Panc1 (cell line): Measurements from ENCODE around the gene ALPK3. TPM values are rescaled to one million over a fixed set of nuclear protein-coding genes. Genes with fewer than 3 reads are reported as not detected.

Experiments
- ATAC-seq: fragments of 200-7000 bp; cut with Tn5 transposase; 2 replicates; pipeline ENCODE4 v1.9.1; 2020; ENCODE audit warnings: mild to moderate bottlenecking, moderate library complexity
- BruUV-seq: library from RNA; stranded (reverse); fragments of 400-500 nt; replicated peaks from 2 replicates; lab custom pipeline; 2021; lab: Mats Ljungman, UMichigan
- CTCF ChIA-PET: fragments of 300-600 bp; sonication (Branson Sonifier 250); formaldehyde crosslinking; loops from one replicate; lab custom pipeline; 2022; ENCODE audit warnings: antibody characterized with exemption; lab: Charles Lee
- POLR2A ChIA-PET: fragments of 300-600 bp; sonication (Branson Sonifier 250); formaldehyde crosslinking; loops from one replicate; lab custom pipeline; 2022; ENCODE audit warnings: antibody characterized with exemption; lab: Charles Lee
- DNase-seq: peaks from one replicate; pipeline ENCODE4 v3.0.0-alpha.2; 2010; ENCODE audit warnings: low read depth, low spot score
- H3K27ac ChIP-seq: 2 replicates; pipeline ENCODE4 v1.5.1; 2011; ENCODE audit warnings: mild to moderate bottlenecking, low read length, inconsistent platforms
- H3K27me3 ChIP-seq: fragments of 200-500 bp; sonication (Bioruptor generic); 2 replicates; pipeline ENCODE4 v1.6.0; 2014; ENCODE audit warnings: low read length, inconsistent platforms; ENCODE audit not compliant: control insufficient read depth, insufficient read depth
- H3K36me3 ChIP-seq: fragments of 200-500 bp; sonication (Bioruptor generic); 2 replicates; pipeline ENCODE4 v1.5.1; 2014; ENCODE audit warnings: inconsistent platforms, mild to moderate bottlenecking, low read length, moderate library complexity; ENCODE audit not compliant: control insufficient read depth, insufficient read depth
- H3K4me1 ChIP-seq: 2 replicates; pipeline ENCODE4 v1.5.1; 2011; ENCODE audit warnings: inconsistent platforms, mild to moderate bottlenecking, low read length, moderate library complexity; ENCODE audit not compliant: control insufficient read depth, insufficient read depth
- H3K4me3 ChIP-seq, 2 experiments: 2 replicates each; pipeline ENCODE4 v1.5.1; 2011 to 2012; ENCODE audit warnings: low read depth in 2 of 2, low read length in 2 of 2, mild to moderate bottlenecking in 2 of 2, inconsistent platforms in 1 of 2, moderate library complexity in 1 of 2
- H3K9me3 ChIP-seq: fragments of 200-500 bp; sonication (Bioruptor generic); 2 replicates; pipeline ENCODE4 v1.5.1; 2014; ENCODE audit warnings: low read depth, mild to moderate bottlenecking, inconsistent platforms, low read length, moderate library complexity; ENCODE audit not compliant: control insufficient read depth, insufficient read depth
- CTCF ChIP-seq: fragments of 450-650 bp; IDR thresholded peaks from 2 replicates; pipeline ENCODE4 v1.5.1; 2017; ENCODE audit warnings: mild to moderate bottlenecking
- POLR2AphosphoS5 ChIP-seq: IDR thresholded peaks from 2 replicates; pipeline ENCODE4 v1.6.1; 2012; ENCODE audit warnings: mild to moderate bottlenecking, low read depth, low read length, moderate library complexity
- REST ChIP-seq, 2 experiments: IDR thresholded peaks; 2 replicates each; pipeline ENCODE4 v1.6.1; 2011 to 2012; ENCODE audit warnings: low read depth in 2 of 2, control low read depth in 1 of 2, low read length in 1 of 2, mild to moderate bottlenecking in 1 of 2, moderate library complexity in 1 of 2; ENCODE audit not compliant: insufficient read depth in 1 of 2
- SIN3A ChIP-seq: IDR thresholded peaks from 2 replicates; pipeline ENCODE4 v1.6.1; 2012; ENCODE audit warnings: low read depth, mild to moderate bottlenecking, low read length, moderate library complexity, borderline replicate concordance; ENCODE audit not compliant: insufficient read depth
- TCF7L2 ChIP-seq: IDR thresholded peaks from 2 replicates; pipeline ENCODE4 v1.6.1; 2011; ENCODE audit warnings: mild to moderate bottlenecking, low read depth, low read length, inconsistent platforms
- in situ Hi-C: cut with HindIII; loops from 2 replicates; pipeline ENCODE4 v1.10.0; 2016; ENCODE audit warnings: low sequenced_read_pairs, low pct_unique_long_range_greater_than_20kb
- intact Hi-C: fragments of 100-400 bp; cut with micrococcal nuclease; formaldehyde crosslinking; loops from one replicate; pipeline ENCODE4 v1.10.0; 2022; ENCODE audit not compliant: unreplicated experiment
- total RNA-seq: library from RNA; stranded (reverse); gene quantifications from one replicate; pipeline ENCODE4 v1.2.1, GENCODE V29; 2021; ENCODE audit not compliant: unreplicated experiment

The ALPK3 gene
- total RNA-seq, 1 experiment from 2014 or later, result 1.0 TPM

DNA sequence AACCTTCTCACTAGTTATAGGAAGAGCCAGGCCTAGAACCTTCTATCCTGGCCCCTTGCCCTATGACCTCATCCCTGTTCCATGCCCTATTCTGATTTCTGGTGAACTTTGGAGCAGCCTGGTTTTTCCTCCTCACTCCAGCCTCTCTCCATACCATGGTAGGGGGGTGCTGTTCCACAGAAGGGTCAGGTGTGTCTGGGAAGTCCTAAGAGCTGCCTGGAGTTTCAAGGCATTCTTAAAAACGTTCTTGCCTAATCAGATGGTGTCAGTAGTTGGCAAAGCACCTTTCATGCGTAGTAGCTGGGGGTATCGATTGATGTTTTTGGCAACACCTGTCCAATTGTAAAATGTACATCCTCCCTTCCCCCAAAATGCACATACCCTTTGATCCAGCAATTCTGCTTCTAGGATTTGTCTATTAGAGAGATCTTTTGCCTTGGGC is 16.8 kb upstream of the ALPK3 start:
- no peak for ATAC-seq
- Histone ChIP-seq H3K36me3 (peaks cover 17% of the 10 kb centered on the region), H3K4me3 (no peak overlapping the region), H3K27ac (no peak overlapping the region), H3K4me1 (no peaks in the 10 kb centered on the region), H3K27me3 (no peaks in the 10 kb centered on the region), H3K9me3 (no peaks in the 10 kb centered on the region)
- in situ Hi-C loops, result no loop called here
- BruUV-seq, result no TSS peak
- intact Hi-C loops, result no loop called here
- no peak for TF ChIP-seq CTCF
- no peak for TF ChIP-seq TCF7L2
- TF ChIP-seq REST (IDR thresholded peaks at IDR 0.05; ENCODE audit: insufficient read depth in 1 of 2, low read depth in 2 of 2, low read length in 1 of 2), result no peak
- no peak for TF ChIP-seq SIN3A
- no peak for TF ChIP-seq POLR2AphosphoS5
- DNase-seq, result no peak
- ChIA-PET CTCF (no interaction called here), POLR2A (no interaction called here)

DNA sequence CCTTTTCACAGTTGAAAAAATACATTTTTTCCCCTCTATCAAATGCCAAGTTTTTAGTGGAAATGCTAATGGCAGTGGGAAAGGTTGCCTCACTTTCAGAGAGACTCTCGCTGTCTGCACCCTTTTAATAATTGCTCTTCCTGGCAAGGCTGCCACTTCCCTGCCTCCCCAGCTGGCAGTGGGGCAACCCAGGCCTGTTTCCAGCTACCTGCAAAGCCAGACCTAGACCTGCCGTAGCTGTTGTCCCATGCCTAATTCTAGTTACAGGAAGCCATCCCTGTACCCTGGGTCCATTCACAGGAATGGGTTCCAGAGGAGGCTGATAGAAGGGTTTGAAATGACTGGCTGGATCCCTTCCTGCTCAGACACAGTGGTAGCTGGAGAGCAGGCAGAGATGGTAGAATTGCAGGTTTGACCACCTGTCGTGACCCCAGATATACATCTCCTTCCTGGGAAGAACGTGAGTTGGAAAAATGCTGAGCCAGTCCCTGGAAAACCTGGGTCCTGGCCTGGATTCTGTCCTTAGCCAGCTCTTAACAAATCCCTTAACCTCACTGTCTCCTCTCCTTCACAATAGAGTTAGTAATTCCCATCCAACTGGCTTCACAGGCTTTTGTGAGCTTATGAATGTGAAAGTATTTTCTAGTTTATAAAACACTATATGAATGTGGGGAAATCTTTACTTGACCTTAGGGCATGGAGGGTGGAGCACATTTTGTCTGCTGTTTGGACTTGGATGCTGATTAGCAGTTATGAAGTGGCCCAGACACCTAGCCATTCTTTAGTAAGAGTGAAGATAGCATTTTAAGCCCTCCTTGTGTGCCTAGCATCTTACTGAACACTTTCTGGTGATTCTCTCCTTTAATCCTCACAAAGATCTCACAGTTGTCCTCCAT is 12.9 kb upstream of the ALPK3 start:
- no peak for ATAC-seq
- Histone ChIP-seq H3K9me3 (no peaks in the 10 kb centered on the region), H3K36me3 (peaks cover 18% of the 10 kb centered on the region), H3K4me3 (no peak overlapping the region), H3K27me3 (no peaks in the 10 kb centered on the region), H3K27ac (no peak overlapping the region), H3K4me1 (no peaks in the 10 kb centered on the region)
- BruUV-seq, result no TSS peak
- POLR2A ChIA-PET, result no interaction called here
- intact Hi-C loops, result no loop called here
- CTCF ChIA-PET, result no interaction called here
- in situ Hi-C loops, result no loop called here
- no peak for TF ChIP-seq POLR2AphosphoS5
- TF ChIP-seq CTCF, result no peak
- no peak for TF ChIP-seq SIN3A
- DNase-seq, result no peak
